Neural progenitor cell (in vitro differentiated cells): ENCODE measurements around the gene SBF1. TPM values are rescaled to one million over a fixed set of nuclear protein-coding genes. Genes with fewer than 3 reads are reported as not detected.
A peak's percentile ranks its signal among the peaks of the same experiment; 100 is the strongest.

ENCODE experiments used
- DNase-seq: peaks from one replicate; pipeline ENCODE4 v3.0.0-alpha.2; 2016; ENCODE audit warnings: low spot score
- H2AFZ ChIP-seq: fragments of 200-600 bp; sonication (generic); replicated peaks from 2 replicates; pipeline ENCODE4 v1.6.1; 2016; ENCODE audit warnings: antibody characterized with exemption
- H3F3A ChIP-seq: fragments of 200-600 bp; sonication (generic); 2 replicates; pipeline ENCODE4 v1.6.1; 2016; ENCODE audit warnings: antibody characterized with exemption, low read depth
- H3K27ac ChIP-seq: fragments of 200-600 bp; sonication (generic); 2 replicates; pipeline ENCODE4 v1.5.1; 2016; ENCODE audit warnings: mild to moderate bottlenecking
- H3K27me3 ChIP-seq: fragments of 200-600 bp; sonication (generic); 2 replicates; pipeline ENCODE4 v1.6.1; 2016; ENCODE audit warnings: mild to moderate bottlenecking, moderate library complexity
- H3K36me3 ChIP-seq: fragments of 200-600 bp; sonication (generic); 2 replicates; pipeline ENCODE4 v1.5.1; 2016
- H3K4me1 ChIP-seq: fragments of 200-600 bp; sonication (generic); 2 replicates; pipeline ENCODE4 v1.6.1; 2016; ENCODE audit warnings: mixed run types
- H3K4me2 ChIP-seq: fragments of 200-600 bp; sonication (generic); 2 replicates; pipeline ENCODE4 v1.6.1; 2016
- H3K4me3 ChIP-seq: fragments of 200-600 bp; sonication (generic); 2 replicates; pipeline ENCODE4 v1.5.1; 2016
- H3K79me2 ChIP-seq: fragments of 200-600 bp; sonication (generic); 2 replicates; pipeline ENCODE4 v1.6.1; 2016; ENCODE audit warnings: low read depth
- H3K9ac ChIP-seq: fragments of 200-600 bp; sonication (generic); 2 replicates; pipeline ENCODE4 v1.6.1; 2016
- H3K9me3 ChIP-seq: fragments of 200-600 bp; sonication (generic); 2 replicates; pipeline ENCODE4 v1.5.1; 2016; ENCODE audit warnings: low read depth
- H4K20me1 ChIP-seq: fragments of 200-600 bp; sonication (generic); 2 replicates; pipeline ENCODE4 v1.6.1; 2016; ENCODE audit warnings: low read depth
- H3K27ac Mint-ChIP-seq: 3 replicates; pipeline ENCODE4 v1.8.0; 2021; ENCODE audit warnings: mixed read lengths
- H3K27me3 Mint-ChIP-seq: 2 replicates; pipeline ENCODE4 v1.8.0; 2022; ENCODE audit warnings: low read depth, mild to moderate bottlenecking, inconsistent platforms, moderate library complexity, mixed read lengths; ENCODE audit not compliant: insufficient read depth
- H3K36me3 Mint-ChIP-seq: 3 replicates; pipeline ENCODE4 v1.8.0; 2021; ENCODE audit warnings: mixed read lengths
- H3K4me1 Mint-ChIP-seq: 3 replicates; pipeline ENCODE4 v1.8.0; 2021; ENCODE audit warnings: mixed read lengths
- H3K4me3 Mint-ChIP-seq: 3 replicates; pipeline ENCODE4 v1.8.0; 2021; ENCODE audit warnings: mild to moderate bottlenecking, moderate library complexity, mixed read lengths
- H3K9me3 Mint-ChIP-seq: 3 replicates; pipeline ENCODE4 v1.8.0; 2020; ENCODE audit warnings: mixed read lengths
- CTCF ChIP-seq: fragments of 200-600 bp; sonication (generic); IDR thresholded peaks from 2 replicates; pipeline ENCODE4 v1.5.1; 2017; ENCODE audit warnings: antibody characterized with exemption, mild to moderate bottlenecking
- EZH2 ChIP-seq: fragments of 200-600 bp; sonication (generic); IDR thresholded peaks from 2 replicates; pipeline ENCODE4 v1.6.1; 2017; ENCODE audit warnings: antibody characterized with exemption, mild to moderate bottlenecking, moderate library complexity
- EZH2phosphoT487 ChIP-seq: fragments of 200-600 bp; sonication (generic); IDR thresholded peaks from 2 replicates; pipeline ENCODE4 v1.6.1; 2017; ENCODE audit warnings: antibody characterized with exemption
- total RNA-seq: library from RNA; depleted of rRNA; stranded (reverse); fragments of >200 nt; gene quantifications from 2 replicates; pipeline ENCODE4 v1.2.3, GENCODE V29; 2015; ENCODE audit warnings: low replicate concordance

SBF1 gene
- total RNA-seq, 1 donor from 2014 or later = 25.8 TPM

- Mint-ChIP-seq H3K27ac (no peak overlapping the region), H3K9me3 (no peaks in the 10 kb centered on the region), H3K4me1 (no peaks in the 10 kb centered on the region), H3K27me3 (no peaks in the 10 kb centered on the region), H3K36me3 (peaks cover 17% of the 10 kb centered on the region), H3K4me3 (no peak overlapping the region)
- no peaks in the 10 kb centered on the region for H3K36me3 ChIP-seq
- no peaks in the 10 kb centered on the region for H3F3A ChIP-seq
- H3K4me3 ChIP-seq = no peak overlapping the region
- peak; percentile 41 for DNase-seq
- H3K4me2 ChIP-seq = no peak overlapping the region
- no peaks in the 10 kb centered on the region for H3K27me3 ChIP-seq
- TF ChIP-seq EZH2phosphoT487 (no peak), CTCF (peak; percentile 44)
- no peaks in the 10 kb centered on the region for H3K9me3 ChIP-seq
- H2AFZ ChIP-seq = no peak overlapping the region
- peaks cover 5% of the 10 kb centered on the region for H4K20me1 ChIP-seq
- no peak overlapping the region for H3K27ac ChIP-seq
- no peak overlapping the region for H3K9ac ChIP-seq
- H3K79me2 ChIP-seq = no peaks in the 10 kb centered on the region
- H3K4me1 ChIP-seq = no peaks in the 10 kb centered on the region
These were observed 18.2 kb downstream of the SBF1 start for GRCh38 chr22:50456466-50457234.

GRCh38 chr22:50456026-50456425 is 18.8 kb downstream of the SBF1 start:
- Mint-ChIP-seq H3K27ac (no peak overlapping the region), H3K27me3 (no peaks in the 10 kb centered on the region), H3K9me3 (no peaks in the 10 kb centered on the region), H3K4me3 (no peak overlapping the region), H3K4me1 (no peaks in the 10 kb centered on the region), H3K36me3 (peaks cover 22% of the 10 kb centered on the region)
- Histone ChIP-seq H3K9ac (no peak overlapping the region), H3K79me2 (no peaks in the 10 kb centered on the region), H3K4me1 (no peaks in the 10 kb centered on the region), H3K4me3 (no peak overlapping the region), H3F3A (no peaks in the 10 kb centered on the region), H3K9me3 (no peaks in the 10 kb centered on the region), H4K20me1 (peaks cover 5% of the 10 kb centered on the region), H3K27ac (no peak overlapping the region), H3K36me3 (no peaks in the 10 kb centered on the region), H3K27me3 (no peaks in the 10 kb centered on the region), H2AFZ (no peak overlapping the region), H3K4me2 (no peak overlapping the region)
- no peak for TF ChIP-seq EZH2
- no peak for TF ChIP-seq CTCF
- no peak for TF ChIP-seq EZH2phosphoT487
- DNase-seq = no peak

GRCh38 chr22:50455201-50455600 is 19.6 kb downstream of the SBF1 start:
- H4K20me1 ChIP-seq = peaks cover 10% of the 10 kb centered on the region
- H3K27ac ChIP-seq = no peak overlapping the region
- H2AFZ ChIP-seq = no peak overlapping the region
- no peaks in the 10 kb centered on the region for H3K79me2 ChIP-seq
- TF ChIP-seq EZH2 (no peak), EZH2phosphoT487 (no peak), CTCF (no peak)
- Mint-ChIP-seq H3K9me3 (no peaks in the 10 kb centered on the region), H3K27me3 (no peaks in the 10 kb centered on the region), H3K36me3 (peaks cover 25% of the 10 kb centered on the region), H3K4me3 (no peak overlapping the region), H3K27ac (no peak overlapping the region), H3K4me1 (no peaks in the 10 kb centered on the region)
- no peak overlapping the region for H3K9ac ChIP-seq
- no peaks in the 10 kb centered on the region for H3K27me3 ChIP-seq
- no peak overlapping the region for H3K4me3 ChIP-seq
- no peaks in the 10 kb centered on the region for H3K36me3 ChIP-seq
- no peaks in the 10 kb centered on the region for H3F3A ChIP-seq
- no peak for DNase-seq
- H3K9me3 ChIP-seq = no peaks in the 10 kb centered on the region
- H3K4me2 ChIP-seq = no peak overlapping the region
- H3K4me1 ChIP-seq = no peaks in the 10 kb centered on the region
